HEK293T (cell line): ENCODE results near the gene CLIC4.

Experiments used
- ARNT ChIP-seq: fragments of 450-650 bp; IDR thresholded peaks from 2 replicates; pipeline ENCODE4 v1.6.1; 2017; ENCODE audit warnings: mild to moderate bottlenecking
- ELF4 ChIP-seq: fragments of 450-650 bp; IDR thresholded peaks from 2 replicates; pipeline ENCODE4 v1.6.1; 2017; ENCODE audit warnings: antibody characterized with exemption
- FOXM1 ChIP-seq: fragments of 450-650 bp; IDR thresholded peaks from 2 replicates; pipeline ENCODE4 v1.6.1; 2017; ENCODE audit warnings: mild to moderate bottlenecking, borderline replicate concordance
- HDGF ChIP-seq: fragments of 450-650 bp; IDR thresholded peaks from 2 replicates; pipeline ENCODE4 v1.6.1; 2017; ENCODE audit warnings: antibody characterized with exemption, borderline replicate concordance
- LEF1 ChIP-seq: fragments of 450-650 bp; IDR thresholded peaks from 2 replicates; pipeline ENCODE4 v1.6.1; 2017; ENCODE audit warnings: mild to moderate bottlenecking, borderline replicate concordance
- NFRKB ChIP-seq: fragments of 450-650 bp; IDR thresholded peaks from 2 replicates; pipeline ENCODE4 v1.6.1; 2016; ENCODE audit warnings: mild to moderate bottlenecking, moderate library complexity
- PKNOX1 ChIP-seq: fragments of 450-650 bp; IDR thresholded peaks from 2 replicates; pipeline ENCODE4 v1.6.1; 2016
- SP1 ChIP-seq: fragments of 450-650 bp; IDR thresholded peaks from 2 replicates; pipeline ENCODE4 v1.6.1; 2017
- SUZ12 ChIP-seq: fragments of 450-650 bp; IDR thresholded peaks from 2 replicates; pipeline ENCODE4 v1.6.1; 2016; ENCODE audit warnings: mild to moderate bottlenecking
- TARDBP ChIP-seq: fragments of 450-650 bp; IDR thresholded peaks from 2 replicates; pipeline ENCODE4 v1.6.1; 2016
- ZNF384 ChIP-seq: fragments of 450-650 bp; IDR thresholded peaks from 2 replicates; pipeline ENCODE4 v1.6.1; 2016

GRCh38 chr1:24696756-24697330 lies 48.4 kb upstream of the CLIC4 start:
- no peak for TF ChIP-seq SUZ12
- no peak for TF ChIP-seq SP1
- no peak for TF ChIP-seq FOXM1
- TF ChIP-seq ARNT: no peak
- no peak for TF ChIP-seq LEF1
- no peak for TF ChIP-seq NFRKB
- no peak for TF ChIP-seq ELF4
- no peak for TF ChIP-seq PKNOX1
- TF ChIP-seq HDGF: no peak
- TF ChIP-seq ZNF384: no peak
- no peak for TF ChIP-seq TARDBP
